Measurements from ENCODE around the gene EVA1B. TPM values are rescaled to one million over a fixed set of nuclear protein-coding genes. Genes with fewer than 3 reads are reported as not detected.

The EVA1B gene
- total RNA-seq, 1 experiment from 2014 or later: 79.0 TPM

GRCh38 chr1:36358514-36359084, 35.2 kb upstream of the EVA1B start:
- Histone ChIP-seq H3K4me1 (ENCODE audit: control insufficient read depth, insufficient read depth, low read length) (no peaks in the 10 kb centered on the region), H3K36me3 (ENCODE audit: control insufficient read depth, insufficient read depth, low read length) (peaks cover 13% of the 10 kb centered on the region), H3K27me3 (ENCODE audit: control insufficient read depth, insufficient read depth, low read length) (no peaks in the 10 kb centered on the region), H3K9me3 (ENCODE audit: control insufficient read depth, insufficient read depth, low read depth, low read length) (no peaks in the 10 kb centered on the region), H3K4me3 (ENCODE audit: low read depth in 2 of 2, low read length in 2 of 2) (no peak overlapping the region), H3K27ac (ENCODE audit: low read length) (no peak overlapping the region)
- POLR2A ChIA-PET: no interaction called here
- intact Hi-C loops (cut with micrococcal nuclease; ENCODE audit: unreplicated experiment) (no loop called here), in situ Hi-C loops (cut with HindIII; ENCODE audit: low pct_unique_long_range_greater_than_20kb, low sequenced_read_pairs) (no loop called here)
- BruUV-seq (replicated peaks): no TSS peak
- ATAC-seq (no peak), DNase-seq (ENCODE audit: low read depth, low spot score) (no peak)
- TF ChIP-seq REST (IDR thresholded peaks at IDR 0.05; ENCODE audit: insufficient read depth in 1 of 2, low read depth in 2 of 2, low read length in 1 of 2) (no peak), CTCF (IDR thresholded peaks at IDR 0.05) (no peak), SIN3A (IDR thresholded peaks at IDR 0.05; ENCODE audit: borderline replicate concordance, insufficient read depth, low read depth, low read length) (no peak), POLR2AphosphoS5 (IDR thresholded peaks at IDR 0.05; ENCODE audit: low read depth, low read length) (no peak), TCF7L2 (IDR thresholded peaks at IDR 0.05; ENCODE audit: low read depth, low read length) (no peak)
- CTCF ChIA-PET: no interaction called here

GRCh38 chr1:36355811-36356210, 32.4 kb upstream of the EVA1B start:
- no TSS peak for BruUV-seq (replicated peaks)
- H3K4me3 ChIP-seq (ENCODE audit: low read depth in 2 of 2, low read length in 2 of 2): no peak overlapping the region
- ChIA-PET POLR2A (no interaction called here), CTCF (no interaction called here)
- no peak overlapping the region for H3K27ac ChIP-seq (ENCODE audit: low read length)
- peaks cover 18% of the 10 kb centered on the region for H3K4me1 ChIP-seq (ENCODE audit: control insufficient read depth, insufficient read depth, low read length)
- H3K9me3 ChIP-seq (ENCODE audit: control insufficient read depth, insufficient read depth, low read depth, low read length): no peaks in the 10 kb centered on the region
- intact Hi-C loops (cut with micrococcal nuclease; ENCODE audit: unreplicated experiment): no loop called here
- no peaks in the 10 kb centered on the region for H3K27me3 ChIP-seq (ENCODE audit: control insufficient read depth, insufficient read depth, low read length)
- H3K36me3 ChIP-seq (ENCODE audit: control insufficient read depth, insufficient read depth, low read length): peaks cover 16% of the 10 kb centered on the region
- ATAC-seq (no peak), DNase-seq (ENCODE audit: low read depth, low spot score) (no peak)
- in situ Hi-C loops (cut with HindIII; ENCODE audit: low pct_unique_long_range_greater_than_20kb, low sequenced_read_pairs): no loop called here
- TF ChIP-seq CTCF (IDR thresholded peaks at IDR 0.05): no peak
